ENCODE results near the gene SEC24A.

- no peak for TF ChIP-seq CTCF (IDR thresholded peaks at IDR 0.05; ENCODE audit: low read length)
- TF ChIP-seq EZH2phosphoT487 (IDR thresholded peaks at IDR 0.05; ENCODE audit: low read length): no peak
Measured at GRCh38 chr5:134758176-134758503, 109.6 kb downstream of the SEC24A start.

Measured in MM.1S (cell line).